ENCODE results near the gene CABLES1.

DNA sequence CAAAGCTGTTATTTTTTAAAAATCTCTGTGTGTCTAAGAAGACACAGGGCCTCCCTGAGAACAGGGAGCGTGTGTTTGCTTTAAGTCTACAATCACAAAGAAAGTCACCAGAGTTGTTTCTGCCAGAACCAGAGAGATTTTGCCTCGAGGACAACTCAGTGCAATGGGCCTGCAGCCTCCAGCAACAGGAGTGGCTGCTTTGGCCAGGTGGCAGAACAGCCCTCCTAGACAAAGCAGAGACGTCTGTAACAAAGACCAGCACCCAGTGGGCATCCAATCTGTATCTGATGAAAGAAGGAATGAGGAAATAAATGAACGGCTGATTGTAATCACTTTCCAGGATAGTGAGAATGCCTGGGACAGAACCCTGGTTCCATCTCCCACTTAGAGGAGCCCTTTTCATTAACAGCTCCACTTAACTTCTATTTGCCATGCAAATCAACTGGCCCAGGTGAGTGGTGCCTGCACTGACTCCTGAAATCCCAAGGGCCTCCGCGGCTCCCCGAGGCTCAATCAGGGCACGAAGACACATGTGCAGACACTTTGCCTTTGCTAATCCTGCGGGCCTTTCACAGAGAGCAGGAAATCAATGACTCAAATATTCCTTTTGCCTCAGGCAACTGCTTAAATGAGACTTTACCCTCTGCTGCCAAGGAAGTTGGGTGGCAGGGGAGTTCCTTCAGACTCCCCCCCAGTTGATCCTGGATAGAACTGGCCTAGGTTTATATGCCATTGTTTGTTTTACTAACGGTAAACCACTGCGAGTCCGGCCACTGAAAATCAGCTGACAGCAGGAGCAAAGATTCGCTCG, 146.5 kb downstream of the CABLES1 start:
- no peak for TF ChIP-seq EZH2phosphoT487 (IDR thresholded peaks at IDR 0.05; ENCODE audit: borderline replicate concordance, low read depth)
- TF ChIP-seq, protein P1, sequence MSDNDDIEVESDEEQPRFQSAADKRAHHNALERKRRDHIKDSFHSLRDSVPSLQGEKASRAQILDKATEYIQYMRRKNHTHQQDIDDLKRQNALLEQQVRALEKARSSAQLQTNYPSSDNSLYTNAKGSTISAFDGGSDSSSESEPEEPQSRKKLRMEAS (IDR thresholded peaks at IDR 0.05; ENCODE audit: low read depth): no peak
- TF ChIP-seq, protein P2, sequence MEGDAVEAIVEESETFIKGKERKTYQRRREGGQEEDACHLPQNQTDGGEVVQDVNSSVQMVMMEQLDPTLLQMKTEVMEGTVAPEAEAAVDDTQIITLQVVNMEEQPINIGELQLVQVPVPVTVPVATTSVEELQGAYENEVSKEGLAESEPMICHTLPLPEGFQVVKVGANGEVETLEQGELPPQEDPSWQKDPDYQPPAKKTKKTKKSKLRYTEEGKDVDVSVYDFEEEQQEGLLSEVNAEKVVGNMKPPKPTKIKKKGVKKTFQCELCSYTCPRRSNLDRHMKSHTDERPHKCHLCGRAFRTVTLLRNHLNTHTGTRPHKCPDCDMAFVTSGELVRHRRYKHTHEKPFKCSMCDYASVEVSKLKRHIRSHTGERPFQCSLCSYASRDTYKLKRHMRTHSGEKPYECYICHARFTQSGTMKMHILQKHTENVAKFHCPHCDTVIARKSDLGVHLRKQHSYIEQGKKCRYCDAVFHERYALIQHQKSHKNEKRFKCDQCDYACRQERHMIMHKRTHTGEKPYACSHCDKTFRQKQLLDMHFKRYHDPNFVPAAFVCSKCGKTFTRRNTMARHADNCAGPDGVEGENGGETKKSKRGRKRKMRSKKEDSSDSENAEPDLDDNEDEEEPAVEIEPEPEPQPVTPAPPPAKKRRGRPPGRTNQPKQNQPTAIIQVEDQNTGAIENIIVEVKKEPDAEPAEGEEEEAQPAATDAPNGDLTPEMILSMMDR (IDR thresholded peaks at IDR 0.05): no peak
- TF ChIP-seq EP300 (IDR thresholded peaks at IDR 0.05; ENCODE audit: borderline replicate concordance in 1 of 2, low read depth in 1 of 2, low read length in 1 of 2): no peak
- no peak for TF ChIP-seq YY1 (IDR thresholded peaks at IDR 0.05; ENCODE audit: low read depth)
- TF ChIP-seq POLR2AphosphoS5 (IDR thresholded peaks at IDR 0.05; ENCODE audit: low read depth, low read length): no peak
- no peak for TF ChIP-seq FOSL2 (IDR thresholded peaks at IDR 0.05; ENCODE audit: borderline replicate concordance, low read depth)
- no peak for TF ChIP-seq TCF12 (IDR thresholded peaks at IDR 0.05)
